Measurements from ENCODE around the gene AHNAK2.
"Not testable (repeated sequence)": the region's sequence is repeated elsewhere in the genome, so short reads cannot be mapped to it uniquely, and the experiment has no call there.

Gene AHNAK2

GRCh38 chr14:104893435-104894207 lies 84.6 kb downstream of the AHNAK2 start (continued):
- no peak for TF ChIP-seq RARB (CRISPR knock-in tag; IDR thresholded peaks at IDR 0.05)
- no peak for TF ChIP-seq TOX (CRISPR knock-in tag; IDR thresholded peaks at IDR 0.05; ENCODE audit: borderline replicate concordance)

- TF ChIP-seq CREB5 (CRISPR knock-in tag; IDR thresholded peaks at IDR 0.05; ENCODE audit: low read depth), result no peak
- TF ChIP-seq SNAI2 (CRISPR knock-in tag; IDR thresholded peaks at IDR 0.05), result no peak
- no peak for TF ChIP-seq TOX (CRISPR knock-in tag; IDR thresholded peaks at IDR 0.05; ENCODE audit: borderline replicate concordance)
- ATAC-seq, result no peak
These were observed 85.4 kb downstream of the AHNAK2 start for GRCh38 chr14:104892531-104893434.

- TF ChIP-seq ZNF565 (CRISPR knock-in tag; conservative IDR thresholded peaks at IDR 0.05; ENCODE audit: low read depth) (no peak), ZFP30 (CRISPR knock-in tag; IDR thresholded peaks at IDR 0.05) (no peak), ISL1 (CRISPR knock-in tag; IDR thresholded peaks at IDR 0.05) (no peak), ZNF8 (CRISPR knock-in tag; IDR thresholded peaks at IDR 0.05) (no peak), CSDC2 (CRISPR knock-in tag; IDR thresholded peaks at IDR 0.05) (no peak), RARB (CRISPR knock-in tag; IDR thresholded peaks at IDR 0.05) (no peak), ESRRG (CRISPR knock-in tag; IDR thresholded peaks at IDR 0.05) (no peak), PPARA (CRISPR knock-in tag; IDR thresholded peaks at IDR 0.05; ENCODE audit: borderline replicate concordance) (no peak), CSRNP3 (CRISPR knock-in tag; IDR thresholded peaks at IDR 0.05) (no peak)
- no peak for ATAC-seq
These were observed 86.3 kb downstream of the AHNAK2 start for GRCh38 chr14:104891664-104892530.

GRCh38 chr14:104891121-104891551 lies 87.0 kb downstream of the AHNAK2 start:
- no peak for ATAC-seq
- TF ChIP-seq ESRRG (CRISPR knock-in tag; IDR thresholded peaks at IDR 0.05), result no peak
- no peak for TF ChIP-seq ZC3H10 (CRISPR knock-in tag; IDR thresholded peaks at IDR 0.05)
- TF ChIP-seq ARNTL (CRISPR knock-in tag; IDR thresholded peaks at IDR 0.05; ENCODE audit: borderline replicate concordance, low read depth), result no peak

GRCh38 chr14:104890292-104890691 lies 87.9 kb downstream of the AHNAK2 start:
- ATAC-seq, result not testable (repeated sequence)

GRCh38 chr14:104889375-104889757 lies 88.8 kb downstream of the AHNAK2 start:
- TF ChIP-seq ISL1 (CRISPR knock-in tag; IDR thresholded peaks at IDR 0.05) (no peak), ZFP30 (CRISPR knock-in tag; IDR thresholded peaks at IDR 0.05) (no peak), RARB (CRISPR knock-in tag; IDR thresholded peaks at IDR 0.05) (no peak), ZFP3 (CRISPR knock-in tag; IDR thresholded peaks at IDR 0.05) (no peak), TOX (CRISPR knock-in tag; IDR thresholded peaks at IDR 0.05; ENCODE audit: borderline replicate concordance) (no peak), PPARA (CRISPR knock-in tag; IDR thresholded peaks at IDR 0.05; ENCODE audit: borderline replicate concordance) (no peak)
- ATAC-seq, result no peak

- ATAC-seq, result no peak
These were observed 89.4 kb downstream of the AHNAK2 start for GRCh38 chr14:104888489-104889374.

More at GRCh38 chr14:104888489-104889374, 89.4 kb downstream of the AHNAK2 start:
- TF ChIP-seq BACH2 (CRISPR knock-in tag; IDR thresholded peaks at IDR 0.05; ENCODE audit: borderline replicate concordance) (no peak), ZNF8 (CRISPR knock-in tag; IDR thresholded peaks at IDR 0.05) (no peak), ARNTL (CRISPR knock-in tag; IDR thresholded peaks at IDR 0.05; ENCODE audit: borderline replicate concordance, low read depth) (no peak), ZNF565 (CRISPR knock-in tag; conservative IDR thresholded peaks at IDR 0.05; ENCODE audit: low read depth) (no peak), ESRRG (CRISPR knock-in tag; IDR thresholded peaks at IDR 0.05) (no peak), ZNF70 (CRISPR knock-in tag; IDR thresholded peaks at IDR 0.05) (no peak), PPARA (CRISPR knock-in tag; IDR thresholded peaks at IDR 0.05; ENCODE audit: borderline replicate concordance) (no peak), ZFP30 (CRISPR knock-in tag; IDR thresholded peaks at IDR 0.05) (no peak), CSRNP3 (CRISPR knock-in tag; IDR thresholded peaks at IDR 0.05) (no peak)

Measured in SK-N-SH treated with all-trans-retinoic acid at 6 μM for 48 hours (cell line).